ENCODE data around the gene TRMT61A.

DNA sequence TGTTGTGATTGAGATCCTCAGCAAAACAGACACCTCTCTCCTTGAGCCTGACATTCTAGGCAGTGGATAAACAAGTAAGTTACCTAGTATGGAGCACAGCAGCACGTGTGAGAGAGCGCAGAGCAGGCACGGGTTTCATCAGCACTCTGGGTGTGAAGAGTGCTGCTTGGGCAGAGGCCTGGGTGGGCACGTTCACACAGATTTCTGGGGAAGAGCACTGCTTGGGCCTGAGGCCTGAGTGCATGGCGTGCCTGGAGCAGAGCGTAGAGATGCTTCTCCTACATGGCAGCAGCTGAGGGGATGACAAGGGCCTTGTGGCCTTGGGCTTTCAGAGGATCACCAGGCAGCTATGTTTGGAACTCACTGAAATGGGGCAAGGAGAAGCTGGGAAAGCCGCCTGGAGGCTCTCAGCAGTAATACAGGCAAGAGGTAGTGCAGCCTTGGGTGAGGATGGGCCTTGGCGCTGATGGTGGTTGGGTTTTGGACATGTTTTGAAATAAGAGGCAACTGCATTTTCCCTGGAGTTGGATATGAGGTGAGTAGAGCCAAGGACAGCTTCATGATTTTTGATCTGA is 23.9 kb upstream of the TRMT61A start:
- no peak for TF ChIP-seq POLR2A (IDR thresholded peaks at IDR 0.05; ENCODE audit: low read depth, low read length)
- TF ChIP-seq POLR2AphosphoS5 (IDR thresholded peaks at IDR 0.05; ENCODE audit: low read depth, low read length), result no peak
- no peak for TF ChIP-seq TAF1 (IDR thresholded peaks at IDR 0.05; ENCODE audit: low read depth, low read length)
- no peak for TF ChIP-seq POU2F2 (IDR thresholded peaks at IDR 0.05; ENCODE audit: low read depth, low read length)
- TF ChIP-seq SPI1 (IDR thresholded peaks at IDR 0.05; ENCODE audit: low read depth, low read length), result no peak
- no peak for TF ChIP-seq PAX5 (IDR thresholded peaks at IDR 0.05; ENCODE audit: insufficient read depth, low read length, severe bottlenecking)
